Tibial nerve (tissue), 4 donors: ENCODE results near the gene RADX. TPM values are rescaled to one million over a fixed set of nuclear protein-coding genes. Genes with fewer than 3 reads are reported as not detected.

Experiments
- DNase-seq, 2 donors: peaks; one replicate each; pipeline ENCODE4 v3.0.0-alpha.2; 2019; ENCODE audit warnings: low spot score in 2 of 2
- H3K27ac ChIP-seq, 4 donors: fragments of 200-600 bp; sonication (generic) in 3 of 4; one replicate each; pipeline ENCODE4 v1.5.1; 2017 to 2019; ENCODE audit warnings: mild to moderate bottlenecking in 1 of 4
- H3K27me3 ChIP-seq, 2 donors: fragments of 200-600 bp; sonication (generic) in 1 of 2; one replicate each; pipeline versions ENCODE4 v1.5.1 to v1.6.0; 2017 to 2019
- H3K36me3 ChIP-seq, 3 donors: fragments of 200-600 bp; sonication (generic); one replicate each; pipeline ENCODE4 v1.5.1; 2018 to 2019
- H3K4me1 ChIP-seq, 4 donors: fragments of 200-600 bp; sonication (generic) in 3 of 4; one replicate each; pipeline ENCODE4 v1.5.1; 2017 to 2019
- H3K4me3 ChIP-seq, 4 donors: fragments of 200-600 bp; sonication (generic) in 3 of 4; one replicate each; pipeline ENCODE4 v1.5.1; 2017 to 2019; ENCODE audit warnings: mild to moderate bottlenecking in 1 of 4, moderate library complexity in 1 of 4
- H3K9me3 ChIP-seq, 4 donors: fragments of 200-600 bp; sonication (generic) in 3 of 4; one replicate each; pipeline ENCODE4 v1.5.1; 2017 to 2019
- EP300 ChIP-seq, 2 donors: sonication (generic); formaldehyde crosslinking; IDR thresholded peaks; one replicate each; pipeline ENCODE4 v1.6.1; 2017; ENCODE audit warnings: antibody characterized with exemption in 2 of 2, mild to moderate bottlenecking in 1 of 2
- POLR2A ChIP-seq, 2 donors: fragments of 450-650 bp; IDR thresholded peaks; one replicate each; pipeline ENCODE4 v1.6.1; 2017; ENCODE audit warnings: antibody characterized with exemption in 2 of 2, mild to moderate bottlenecking in 2 of 2, moderate library complexity in 2 of 2
- WGBS, 2 donors: methylation state at CpG; one replicate each; pipeline ENCODE4 v1.1.5; 2018; 5-methylcytosine and 5-hydroxymethylcytosine counted together
- total RNA-seq, 4 donors: library from RNA; depleted of rRNA; stranded (reverse); fragments of >200 nt; gene quantifications; one replicate each; pipeline ENCODE4 v1.1.0, GENCODE V29; 2016
- TF ChIP-seq, protein P1 (sequence below), 5 experiments: fragments of 200-600 bp in 3 of 5; fragments of 450-650 bp in 2 of 5; sonication (generic) in 3 of 5; IDR thresholded peaks; one replicate each; pipeline ENCODE4 v1.5.1; 2016 to 2019; ENCODE audit warnings: antibody characterized with exemption in 5 of 5, mild to moderate bottlenecking in 3 of 5, moderate library complexity in 2 of 5

The RADX gene
- total RNA-seq, 4 donors from 2014 or later, result 3.5 to 9.6 (median 5.6) TPM

DNA sequence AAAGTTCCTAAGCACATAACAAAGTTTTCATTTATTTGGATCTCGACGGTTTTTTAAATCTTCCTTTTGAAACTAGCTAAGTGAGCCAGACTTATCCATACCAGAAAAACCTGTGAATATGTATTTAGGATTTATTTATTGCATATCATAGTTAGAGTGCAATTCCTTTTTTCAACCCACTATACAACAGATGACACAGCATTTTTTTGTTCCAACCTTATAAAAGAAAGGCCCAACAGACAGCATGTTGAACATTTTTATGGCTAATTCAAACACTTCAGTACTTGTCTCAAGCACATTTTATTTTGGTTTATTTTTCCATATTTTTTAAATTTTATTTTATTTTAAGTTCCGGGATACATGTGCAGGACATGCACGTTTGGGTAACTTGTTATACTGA, 99.6 kb downstream of the RADX start:
- TF ChIP-seq, protein P1, sequence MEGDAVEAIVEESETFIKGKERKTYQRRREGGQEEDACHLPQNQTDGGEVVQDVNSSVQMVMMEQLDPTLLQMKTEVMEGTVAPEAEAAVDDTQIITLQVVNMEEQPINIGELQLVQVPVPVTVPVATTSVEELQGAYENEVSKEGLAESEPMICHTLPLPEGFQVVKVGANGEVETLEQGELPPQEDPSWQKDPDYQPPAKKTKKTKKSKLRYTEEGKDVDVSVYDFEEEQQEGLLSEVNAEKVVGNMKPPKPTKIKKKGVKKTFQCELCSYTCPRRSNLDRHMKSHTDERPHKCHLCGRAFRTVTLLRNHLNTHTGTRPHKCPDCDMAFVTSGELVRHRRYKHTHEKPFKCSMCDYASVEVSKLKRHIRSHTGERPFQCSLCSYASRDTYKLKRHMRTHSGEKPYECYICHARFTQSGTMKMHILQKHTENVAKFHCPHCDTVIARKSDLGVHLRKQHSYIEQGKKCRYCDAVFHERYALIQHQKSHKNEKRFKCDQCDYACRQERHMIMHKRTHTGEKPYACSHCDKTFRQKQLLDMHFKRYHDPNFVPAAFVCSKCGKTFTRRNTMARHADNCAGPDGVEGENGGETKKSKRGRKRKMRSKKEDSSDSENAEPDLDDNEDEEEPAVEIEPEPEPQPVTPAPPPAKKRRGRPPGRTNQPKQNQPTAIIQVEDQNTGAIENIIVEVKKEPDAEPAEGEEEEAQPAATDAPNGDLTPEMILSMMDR (IDR thresholded peaks at IDR 0.05), result no peak
- no peak for TF ChIP-seq EP300 (IDR thresholded peaks at IDR 0.05)
- no peak for TF ChIP-seq POLR2A (IDR thresholded peaks at IDR 0.05)

DNA sequence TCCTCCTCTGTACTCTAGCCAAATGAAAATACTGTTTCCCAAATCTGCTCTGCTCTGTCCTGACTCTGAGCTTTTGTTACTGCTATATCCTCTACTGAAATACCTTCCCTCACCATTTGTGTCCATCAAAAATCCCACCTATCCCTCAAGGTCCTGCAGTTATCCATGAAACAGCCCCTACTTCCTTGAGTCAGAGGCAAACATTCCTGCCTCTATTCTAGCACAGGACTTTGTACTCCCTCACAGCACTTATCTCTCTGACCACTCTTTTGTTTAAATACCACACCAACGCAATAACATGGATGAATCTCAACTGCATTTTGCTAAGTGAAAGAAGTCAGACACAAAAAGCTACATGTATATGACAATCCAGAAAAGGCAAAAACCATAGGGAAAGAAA, 104.2 kb downstream of the RADX start:
- no peaks in the 10 kb centered on the region for H3K9me3 ChIP-seq
- no peaks in the 10 kb centered on the region for H3K4me1 ChIP-seq
- no peak overlapping the region for H3K27ac ChIP-seq
- H3K36me3 ChIP-seq, result no peaks in the 10 kb centered on the region
- no peak for TF ChIP-seq EP300 (IDR thresholded peaks at IDR 0.05)
- TF ChIP-seq, protein P1 (IDR thresholded peaks at IDR 0.05), result no peak
- no peak for TF ChIP-seq POLR2A (IDR thresholded peaks at IDR 0.05)
- 70 to 94% methylated on average over 1 of the region's 1 CpG for WGBS, 2 donors
- no peak overlapping the region for H3K4me3 ChIP-seq
- DNase-seq, result no peak
- peaks cover 0 to 41% of the 10 kb centered on the region in 2 donors for H3K27me3 ChIP-seq

More for the DNA sequence above, 99.6 kb downstream of the RADX start:
- Histone ChIP-seq H3K4me1 (no peaks in the 10 kb centered on the region), H3K36me3 (no peaks in the 10 kb centered on the region), H3K4me3 (no peak overlapping the region), H3K27me3 (peaks cover 0 to 34% of the 10 kb centered on the region in 2 donors), H3K27ac (no peak overlapping the region), H3K9me3 (no peaks in the 10 kb centered on the region)
- no peak for DNase-seq
- WGBS, 2 donors, result 58 to 64% methylated on average over 4 of the region's 4 CpGs

DNA sequence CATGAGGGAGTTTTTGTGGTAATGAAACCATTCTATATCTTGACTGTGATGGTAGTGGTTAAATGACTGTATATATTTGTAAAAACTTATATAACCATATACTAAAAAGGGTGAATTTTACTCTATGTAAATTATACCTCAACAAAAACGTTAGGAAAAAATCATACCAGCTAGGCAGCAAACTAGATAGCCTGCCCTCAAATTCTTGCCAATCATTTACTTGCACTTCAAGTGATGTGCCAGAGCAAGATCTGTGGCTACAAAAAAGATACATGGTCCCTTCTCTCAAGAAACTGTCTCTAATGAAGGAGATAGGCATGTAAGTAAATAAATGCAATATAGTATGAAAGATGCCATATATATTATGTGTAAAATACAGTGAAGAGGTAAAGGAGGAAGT, 104.7 kb downstream of the RADX start:
- Histone ChIP-seq H3K36me3 (no peaks in the 10 kb centered on the region), H3K9me3 (no peaks in the 10 kb centered on the region), H3K4me3 (no peak overlapping the region), H3K4me1 (no peaks in the 10 kb centered on the region), H3K27ac (no peak overlapping the region), H3K27me3 (peaks cover 0 to 41% of the 10 kb centered on the region in 2 donors)
- TF ChIP-seq, protein P1 (IDR thresholded peaks at IDR 0.05), result no peak
- TF ChIP-seq POLR2A (IDR thresholded peaks at IDR 0.05) (no peak), EP300 (IDR thresholded peaks at IDR 0.05) (no peak)
- no peak for DNase-seq
- 30 to 66% methylated on average over 1 of the region's 1 CpG for WGBS, 2 donors

DNA sequence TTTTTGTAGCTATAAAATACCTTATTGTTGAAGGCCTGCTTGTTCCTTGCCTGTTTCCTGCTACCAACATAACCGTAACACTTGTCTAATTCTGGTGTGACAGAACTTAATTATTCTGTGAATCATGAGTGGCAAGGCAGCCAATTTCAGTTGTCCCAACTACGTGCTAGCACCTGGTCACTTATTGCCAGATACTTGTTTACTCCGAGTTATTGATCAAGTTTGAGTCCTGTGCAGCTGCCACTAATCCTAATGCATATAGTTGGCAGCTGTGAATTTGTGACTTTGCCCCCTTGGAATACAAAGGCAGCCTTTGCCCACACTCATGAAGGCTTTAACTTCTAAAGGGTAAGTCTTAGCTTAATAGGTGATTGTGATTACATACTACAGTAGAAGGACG, 106.9 kb downstream of the RADX start:
- TF ChIP-seq, protein P1 (IDR thresholded peaks at IDR 0.05), result no peak
- no peak for TF ChIP-seq POLR2A (IDR thresholded peaks at IDR 0.05)
- no peak for TF ChIP-seq EP300 (IDR thresholded peaks at IDR 0.05)
- WGBS, 2 donors, result 59 to 68% methylated on average over 4 of the region's 4 CpGs
- Histone ChIP-seq H3K4me3 (no peak overlapping the region), H3K27ac (no peak overlapping the region), H3K27me3 (peaks cover 0 to 41% of the 10 kb centered on the region in 2 donors), H3K4me1 (no peaks in the 10 kb centered on the region), H3K36me3 (no peaks in the 10 kb centered on the region), H3K9me3 (no peaks in the 10 kb centered on the region)
- no peak for DNase-seq

DNA sequence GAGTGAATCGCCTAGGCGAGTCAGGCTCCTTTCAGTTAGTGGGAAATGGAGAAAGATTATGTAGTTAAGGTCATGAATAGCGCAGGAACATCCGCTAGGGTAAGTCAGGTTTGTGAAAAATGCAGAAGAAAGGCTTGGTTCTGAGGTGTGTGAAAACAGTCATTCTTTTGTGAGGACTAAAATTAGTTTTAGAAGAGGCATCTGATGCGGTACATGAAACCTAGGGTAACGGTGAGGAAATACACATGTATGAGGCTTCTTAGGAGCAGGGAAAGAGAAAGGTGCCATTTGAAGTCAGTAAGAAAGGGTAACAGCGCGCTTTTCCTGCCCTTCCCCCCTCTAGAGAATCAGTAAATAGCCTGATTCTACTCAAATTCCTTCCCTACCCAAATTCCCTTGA, 114.2 kb downstream of the RADX start:
- DNase-seq, result no peak
- TF ChIP-seq EP300 (IDR thresholded peaks at IDR 0.05) (no peak), POLR2A (IDR thresholded peaks at IDR 0.05) (no peak)
- TF ChIP-seq, protein P1 (IDR thresholded peaks at IDR 0.05), result no peak
- Histone ChIP-seq H3K4me3 (peak overlapping the region; percentile 21 to 56 (median 38)), H3K27ac (no peak overlapping the region), H3K27me3 (peaks cover 0 to 69% of the 10 kb centered on the region in 2 donors), H3K4me1 (peaks cover 0 to 10% (median 0%) of the 10 kb centered on the region in 4 donors), H3K36me3 (no peaks in the 10 kb centered on the region), H3K9me3 (no peaks in the 10 kb centered on the region)
- 14 to 29% methylated on average over 8 of the region's 8 CpGs for WGBS, 2 donors
